Vagina (tissue), 2 donors: Measurements from ENCODE around the gene TRPV6.

Source experiments
- CTCF ChIP-seq, 3 experiments: fragments of 450-650 bp in 2 of 3; fragments of 200-600 bp in 1 of 3; sonication (generic) in 1 of 3; IDR thresholded peaks; one replicate each; pipeline ENCODE4 v1.5.1; 2017 to 2019; ENCODE audit warnings: antibody characterized with exemption in 3 of 3, mild to moderate bottlenecking in 2 of 3, moderate library complexity in 2 of 3
- POLR2A ChIP-seq, 2 donors: fragments of 450-650 bp; IDR thresholded peaks; one replicate each; pipeline ENCODE4 v1.6.1; 2017; ENCODE audit warnings: antibody characterized with exemption in 2 of 2, mild to moderate bottlenecking in 2 of 2, moderate library complexity in 2 of 2

GRCh38 chr7:142930126-142930730 is 44.7 kb upstream of the TRPV6 start:
- no peak for TF ChIP-seq CTCF (IDR thresholded peaks at IDR 0.05)
- TF ChIP-seq POLR2A (IDR thresholded peaks at IDR 0.05), result no peak
